SIG-M5 treated with dmso at 0.1 percent for 504 hours (cell line): ENCODE results near the gene LY6G6F.
A peak's percentile ranks its signal among the peaks of the same experiment; 100 is the strongest.

Experiments used
- DNase-seq: peaks from one replicate; lab custom pipeline; 2025; ENCODE audit not compliant: unreplicated experiment; lab: John Stamatoyannopoulos, UW

Gene LY6G6F

GRCh38 chr6:31723245-31723979 is 16.7 kb downstream of the LY6G6F start, which contains the start of gene MPIG6B:
MPIG6B (plus strand) TSS chr6:31723373; CDS start chr6:31723384, 11 bp downstream.
- DNase-seq = no peak

DNA sequence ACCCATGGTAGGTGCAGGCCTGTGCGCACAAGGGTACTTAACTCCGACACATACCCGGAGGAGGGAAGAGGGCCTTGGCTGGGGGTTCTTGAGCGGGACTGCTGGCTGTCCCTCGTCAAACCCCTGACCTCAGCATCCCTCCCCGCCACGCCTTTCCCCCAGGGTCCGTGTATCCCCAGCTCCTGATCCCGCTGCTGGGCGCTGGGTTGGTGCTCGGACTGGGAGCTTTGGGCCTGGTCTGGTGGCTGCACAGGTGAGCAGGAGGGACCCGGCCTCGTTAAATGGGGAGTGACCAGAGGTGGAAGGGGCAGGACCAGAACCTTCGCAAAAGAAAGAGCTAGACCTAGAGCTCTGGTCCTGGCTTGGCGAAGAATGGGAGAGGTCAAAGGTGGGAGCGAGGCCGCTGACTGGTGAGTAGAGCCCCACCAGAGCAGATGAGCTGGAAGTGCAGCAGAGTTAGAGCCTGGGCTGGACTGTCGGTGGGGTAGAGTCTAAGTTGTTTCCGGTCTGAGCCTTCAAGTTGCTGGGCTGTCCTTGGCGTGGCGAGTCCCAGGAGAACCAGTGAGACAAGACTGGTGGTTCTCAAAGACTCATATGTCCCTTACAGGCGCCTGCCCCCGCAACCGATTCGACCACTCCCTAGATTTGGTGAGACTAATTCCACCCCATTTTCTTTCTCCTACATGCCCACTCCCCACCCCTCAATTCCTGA is 17.5 kb downstream of the LY6G6F start:
- DNase-seq = no peak

DNA sequence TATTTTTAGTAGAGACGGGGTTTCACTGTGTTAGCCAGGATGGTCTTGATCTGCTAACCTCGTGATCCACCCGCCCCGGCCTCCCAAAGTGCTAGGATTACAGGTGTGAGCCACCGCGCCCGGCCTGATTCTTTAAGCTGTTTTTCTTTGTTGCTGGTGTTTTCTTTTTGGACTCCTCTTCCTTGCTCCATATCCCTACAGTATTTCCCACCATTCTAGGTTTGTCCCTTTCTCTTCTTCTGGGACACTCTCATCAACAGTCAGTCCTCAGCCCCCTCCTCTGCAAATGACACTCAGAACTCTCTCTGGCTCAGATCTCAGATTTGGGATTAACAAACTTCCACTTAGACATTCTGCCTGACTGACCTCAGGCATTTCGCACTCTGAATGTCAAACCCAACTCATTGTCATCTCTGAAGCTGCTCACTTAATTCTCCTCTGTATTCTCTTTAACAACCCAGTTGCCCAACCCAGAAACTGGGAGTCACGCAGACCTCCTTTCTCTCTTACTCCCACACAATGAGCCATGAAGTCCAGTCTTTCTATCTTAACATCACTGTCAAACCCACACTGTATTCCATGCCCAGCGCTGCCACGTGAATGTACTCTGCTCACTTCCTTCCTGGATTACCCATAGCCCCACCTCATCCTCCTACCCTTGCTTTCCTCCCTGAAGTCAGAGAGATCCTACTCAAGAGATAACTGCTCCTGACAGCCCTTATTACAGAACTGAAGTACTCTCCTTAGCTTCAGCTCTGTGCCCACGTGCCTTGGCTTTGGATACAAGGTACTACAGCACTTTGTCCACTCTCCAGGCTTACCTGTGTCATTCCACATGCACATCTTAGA is 19.1 kb downstream of the LY6G6F start:
- DNase-seq = no peak

DNA sequence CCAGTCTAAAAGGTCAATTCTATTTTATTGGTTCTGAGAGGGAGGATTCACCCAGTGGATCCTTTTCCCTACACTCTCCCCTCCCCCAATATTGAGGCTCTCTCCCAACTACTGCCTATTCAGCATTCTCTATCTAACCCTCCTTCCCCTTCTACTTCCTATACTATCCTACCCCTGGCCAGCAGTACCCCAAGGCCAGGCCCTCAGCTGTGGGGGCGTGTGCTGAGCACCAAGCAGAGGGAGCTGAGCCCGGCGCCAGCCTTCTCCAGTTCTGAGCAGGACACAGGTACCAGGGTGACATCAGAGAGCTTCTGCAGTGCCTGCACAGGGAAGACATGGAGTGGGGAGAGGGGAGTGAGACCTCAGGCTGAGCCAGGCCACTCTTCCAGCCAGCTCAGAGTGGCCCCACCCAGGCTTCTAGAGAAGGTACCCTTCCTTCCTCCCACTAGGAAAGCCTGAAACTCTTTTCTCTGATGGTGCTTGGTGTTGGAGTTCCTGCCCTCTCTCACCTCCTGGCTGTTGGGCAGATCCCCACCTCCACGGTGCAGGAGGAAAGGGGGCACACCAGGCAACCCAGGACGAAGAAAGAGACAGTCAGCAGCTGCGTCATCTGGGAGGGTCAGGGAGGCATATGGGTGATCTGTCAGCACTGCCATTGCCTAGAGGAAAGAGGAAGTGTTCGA is 20.5 kb downstream of the LY6G6F start:
- peak; percentile 84 for DNase-seq

- DNase-seq = no peak
Measured at GRCh38 chr6:31727717-31728671, 21.3 kb downstream of the LY6G6F start.

DNA sequence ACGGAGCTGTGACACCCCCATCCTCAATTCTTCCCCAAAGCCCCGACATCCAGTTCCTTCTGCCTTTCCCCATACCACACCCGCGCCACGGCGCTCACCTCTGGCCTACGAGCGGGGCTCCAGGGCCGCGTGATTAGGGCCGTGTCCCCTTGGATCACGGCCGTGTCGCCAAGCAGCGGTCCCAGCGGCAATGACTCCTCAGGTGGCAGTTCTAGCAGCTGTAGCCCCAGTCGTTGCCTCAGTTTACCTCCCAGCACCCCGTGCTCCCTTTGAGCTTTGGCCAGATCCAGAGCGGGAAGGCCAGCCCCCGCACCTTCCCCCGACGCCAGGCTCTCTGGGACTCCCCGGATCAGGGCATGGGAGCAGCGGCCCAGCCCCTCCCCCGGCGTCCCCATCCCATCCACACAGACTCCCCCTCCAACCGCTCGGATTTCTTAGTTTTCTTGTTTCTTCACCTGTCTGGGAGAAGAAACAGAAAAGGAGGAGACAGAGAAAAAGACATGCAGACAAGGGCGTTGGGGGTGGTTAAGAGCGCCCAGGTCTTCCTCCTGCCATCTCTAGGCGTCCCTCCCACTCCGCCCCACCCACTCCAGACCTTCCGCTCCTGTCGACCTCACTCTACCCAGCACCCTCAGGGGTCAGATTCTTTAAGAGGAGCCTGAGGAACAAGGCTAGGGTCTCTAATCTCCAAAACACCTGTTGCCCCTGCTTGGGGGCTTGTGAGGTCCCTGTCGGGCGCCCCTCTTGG is 22.3 kb downstream of the LY6G6F start, which contains the start of gene DDAH2:
Gene DDAH2, minus strand, starts transcription at position 533 of the 748 bp plus-strand sequence. Its CDS starts 138 bp downstream, at position 395.
- no peak for DNase-seq

GRCh38 chr6:31729515-31729978 is 22.9 kb downstream of the LY6G6F start:
- peak; percentile 38 for DNase-seq

GRCh38 chr6:31729979-31730630 is 23.4 kb downstream of the LY6G6F start:
- DNase-seq = no peak

DNA sequence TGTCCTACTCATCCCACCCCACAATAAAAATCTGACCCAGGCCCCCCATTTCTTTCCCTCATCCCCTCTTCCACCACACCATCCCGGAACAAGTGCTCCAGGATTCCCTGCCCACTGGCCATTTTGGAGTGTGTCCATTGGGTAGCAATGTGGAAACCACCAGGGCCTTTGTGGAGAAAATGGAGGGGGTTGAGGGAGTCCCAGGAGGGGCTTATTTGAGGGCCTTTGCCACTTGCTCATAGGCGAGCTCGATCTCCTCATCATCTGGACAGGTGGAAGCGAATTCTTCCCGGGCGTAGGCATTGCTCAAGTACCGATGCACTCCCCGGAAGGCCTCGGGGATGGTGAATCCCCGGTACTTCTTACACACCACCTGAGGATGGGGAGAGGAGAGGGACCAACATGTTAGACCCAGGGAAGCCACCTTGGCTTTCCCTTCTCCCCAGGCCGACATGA is 24.0 kb downstream of the LY6G6F start:
- DNase-seq = no peak

- DNase-seq = no peak
Measured at GRCh38 chr6:31732029-31732428, 25.4 kb downstream of the LY6G6F start.

DNA sequence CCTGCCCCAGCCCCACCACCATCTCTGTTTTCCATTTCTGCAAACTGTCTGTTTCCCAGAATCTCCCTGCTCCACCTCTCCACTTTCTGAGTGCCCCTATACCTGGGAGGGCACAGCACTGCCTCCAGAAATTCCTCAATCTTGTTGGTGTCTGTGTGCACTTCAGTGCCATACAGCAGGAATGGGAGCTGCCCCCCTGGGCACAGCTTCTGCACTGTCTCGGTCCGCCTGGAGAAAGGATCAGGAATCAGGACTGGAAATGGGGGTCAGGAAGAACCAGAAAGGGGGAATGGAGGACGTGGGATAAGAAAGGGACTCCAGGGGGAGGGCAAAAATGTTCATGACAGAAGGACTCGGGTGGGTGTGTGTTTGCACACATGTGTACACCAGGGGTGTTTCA is 27.1 kb downstream of the LY6G6F start:
- DNase-seq = no peak

DNA sequence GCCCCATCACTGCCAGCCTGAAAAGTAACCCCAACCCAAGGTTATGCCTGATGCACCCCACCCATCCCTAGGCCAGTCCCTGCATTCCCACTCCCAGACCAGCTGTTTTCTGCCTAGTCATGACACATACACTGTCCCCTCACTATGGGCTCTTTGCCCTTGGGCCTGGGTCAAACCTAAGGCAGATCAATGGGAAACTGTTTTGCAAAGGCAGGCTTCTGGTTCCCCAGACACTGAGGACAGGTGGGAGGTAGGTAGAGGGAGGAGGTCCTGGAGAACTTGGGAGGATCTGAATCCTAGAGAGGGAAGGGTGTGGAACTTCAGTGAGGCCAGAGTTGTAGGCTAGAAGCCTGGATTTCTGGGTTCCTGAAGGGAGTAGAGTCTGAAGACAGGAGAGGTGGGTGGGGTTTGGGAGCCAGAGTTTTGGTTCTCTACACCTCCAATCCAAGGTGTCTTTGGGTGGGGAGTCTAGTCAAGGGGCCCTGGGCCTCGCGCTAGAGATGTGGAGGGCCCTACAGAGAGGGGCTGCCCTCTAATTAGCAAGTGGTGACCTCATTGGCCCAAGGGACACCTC is 27.7 kb downstream of the LY6G6F start:
- no peak for DNase-seq

- peak; percentile 83 for DNase-seq
Measured at GRCh38 chr6:31734821-31735406, 28.2 kb downstream of the LY6G6F start.

DNA sequence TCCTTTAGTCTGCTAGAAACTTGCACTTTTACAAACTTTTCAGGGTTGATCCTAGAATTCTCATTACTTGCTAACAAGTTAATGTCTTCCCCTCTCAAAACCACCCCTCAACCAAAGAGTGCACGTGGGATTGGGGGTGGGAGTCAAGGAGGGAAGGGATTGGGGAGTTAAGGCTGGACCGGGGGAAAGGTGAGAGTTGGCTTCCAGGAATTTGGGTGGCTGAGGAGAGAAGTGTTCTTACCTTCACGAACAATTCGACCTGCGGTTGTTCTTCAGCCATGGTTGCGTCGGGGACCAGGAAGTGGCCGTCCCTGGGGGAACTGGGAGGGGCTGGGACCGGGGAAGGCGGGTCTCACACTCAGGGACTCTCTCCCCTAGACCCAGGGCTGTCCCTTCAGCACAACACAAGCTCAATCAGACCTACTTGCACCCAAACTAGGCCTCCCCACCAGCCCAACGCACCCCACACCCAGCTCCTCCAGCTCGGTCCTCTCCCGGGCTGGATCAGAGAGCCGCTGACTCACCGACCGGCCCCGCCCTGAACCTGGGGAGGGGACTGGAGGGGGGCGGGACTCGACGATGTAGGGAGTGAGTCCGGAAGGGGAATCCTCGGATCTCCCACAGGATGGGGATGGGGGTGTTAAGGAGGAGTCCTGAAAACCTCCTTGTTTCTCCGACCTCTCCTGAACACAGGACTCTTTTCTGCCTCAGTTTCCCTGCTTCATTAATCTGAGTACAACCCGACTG is 29.5 kb downstream of the LY6G6F start, which contains the start of gene CLIC1:
Gene CLIC1, minus strand, starts transcription at position 510 of the 747 bp plus-strand sequence. Its CDS starts 230 bp downstream, at position 280.
- peak; percentile 84 for DNase-seq

GRCh38 chr6:31736768-31737314 is 30.2 kb downstream of the LY6G6F start:
- DNase-seq = no peak

- DNase-seq = peak; percentile 83
Measured at GRCh38 chr6:31737315-31737990, 30.8 kb downstream of the LY6G6F start.
